ENCODE results near the gene PTPRK.

PTPRK gene

GRCh38 chr6:128310451-128310850 is 209.9 kb downstream of the PTPRK start:
- DNase-seq = no peak

GRCh38 chr6:128307671-128308070 is 212.7 kb downstream of the PTPRK start:
- no peak overlapping the region for H3K18ac ChIP-seq (ENCODE audit: low read depth in 1 of 2, low read length in 2 of 2)
- H3K14ac ChIP-seq (ENCODE audit: low read length in 2 of 2) = no peak overlapping the region
- H3K4me2 ChIP-seq (ENCODE audit: low read length, poor library complexity, severe bottlenecking) = no peak overlapping the region
- H3K36me3 ChIP-seq (ENCODE audit: control insufficient read depth in 1 of 2, insufficient read depth in 2 of 2, low read depth in 1 of 2, low read length in 2 of 2) = no peaks in the 10 kb centered on the region
- no peak overlapping the region for H2BK15ac ChIP-seq (ENCODE audit: low read depth, poor library complexity, severe bottlenecking)
- no peak overlapping the region for H2BK120ac ChIP-seq (ENCODE audit: low read depth, low read length)
- no peaks in the 10 kb centered on the region for H3K27me3 ChIP-seq (ENCODE audit: control insufficient read depth in 1 of 2, insufficient read depth in 1 of 2, low read length in 2 of 2)
- H3K9ac ChIP-seq (ENCODE audit: low read length) = no peak overlapping the region
- H3K4ac ChIP-seq (ENCODE audit: low read depth in 1 of 2, low read length in 2 of 2) = no peak overlapping the region
- H3K4me3 ChIP-seq (ENCODE audit: insufficient read depth in 1 of 2, low read depth in 1 of 2, low read length in 2 of 2) = no peak overlapping the region
- H3K27ac ChIP-seq (ENCODE audit: low read length, poor library complexity, severe bottlenecking) = no peak overlapping the region
- H2BK5ac ChIP-seq (ENCODE audit: low read depth, low read length, poor library complexity, severe bottlenecking) = no peak overlapping the region
- H3K9me3 ChIP-seq (ENCODE audit: control insufficient read depth, low read length) = no peaks in the 10 kb centered on the region
- H4K91ac ChIP-seq (ENCODE audit: low read length) = no peak overlapping the region
- no peak for DNase-seq
- H3K23ac ChIP-seq (ENCODE audit: low read length in 2 of 2) = no peak overlapping the region
- no peak overlapping the region for H4K8ac ChIP-seq (ENCODE audit: low read length)
- peaks cover 29% of the 10 kb centered on the region for H3K79me1 ChIP-seq (replicated peaks; ENCODE audit: low read length, poor library complexity, severe bottlenecking)
- no peak overlapping the region for H2BK12ac ChIP-seq (ENCODE audit: low read length in 2 of 2)
- H3K4me1 ChIP-seq (ENCODE audit: control insufficient read depth, insufficient read depth, low read depth, low read length) = no peaks in the 10 kb centered on the region
- no peak overlapping the region for H2AK5ac ChIP-seq (ENCODE audit: low read length, severe bottlenecking)
- H2AFZ ChIP-seq (ENCODE audit: low read depth, low read length) = no peak overlapping the region

More at GRCh38 chr6:128310451-128310850, 209.9 kb downstream of the PTPRK start:
- H3K27me3 ChIP-seq (ENCODE audit: control insufficient read depth in 1 of 2, insufficient read depth in 1 of 2, low read length in 2 of 2) = no peaks in the 10 kb centered on the region
- H3K36me3 ChIP-seq (ENCODE audit: control insufficient read depth in 1 of 2, insufficient read depth in 2 of 2, low read depth in 1 of 2, low read length in 2 of 2) = no peaks in the 10 kb centered on the region
- no peak overlapping the region for H4K91ac ChIP-seq (ENCODE audit: low read length)
- H3K4me1 ChIP-seq (ENCODE audit: control insufficient read depth, insufficient read depth, low read depth, low read length) = no peaks in the 10 kb centered on the region
- no peak overlapping the region for H2BK15ac ChIP-seq (ENCODE audit: low read depth, poor library complexity, severe bottlenecking)
- no peak overlapping the region for H2AFZ ChIP-seq (ENCODE audit: low read depth, low read length)
- no peak overlapping the region for H3K4me3 ChIP-seq (ENCODE audit: insufficient read depth in 1 of 2, low read depth in 1 of 2, low read length in 2 of 2)
- no peak overlapping the region for H4K8ac ChIP-seq (ENCODE audit: low read length)
- peaks cover 21% of the 10 kb centered on the region for H3K79me1 ChIP-seq (replicated peaks; ENCODE audit: low read length, poor library complexity, severe bottlenecking)
- no peak overlapping the region for H2AK5ac ChIP-seq (ENCODE audit: low read length, severe bottlenecking)
- no peak overlapping the region for H2BK12ac ChIP-seq (ENCODE audit: low read length in 2 of 2)
- no peak overlapping the region for H3K23ac ChIP-seq (ENCODE audit: low read length in 2 of 2)
- 98% methylated on average over 2 of the region's 2 CpGs for WGBS
- H3K9me3 ChIP-seq (ENCODE audit: control insufficient read depth, low read length) = no peaks in the 10 kb centered on the region
- H3K4ac ChIP-seq (ENCODE audit: low read depth in 1 of 2, low read length in 2 of 2) = no peak overlapping the region
- no peak overlapping the region for H3K27ac ChIP-seq (ENCODE audit: low read length, poor library complexity, severe bottlenecking)
- H2BK120ac ChIP-seq (ENCODE audit: low read depth, low read length) = no peak overlapping the region
- no peak overlapping the region for H3K4me2 ChIP-seq (ENCODE audit: low read length, poor library complexity, severe bottlenecking)
- no peak overlapping the region for H3K18ac ChIP-seq (ENCODE audit: low read depth in 1 of 2, low read length in 2 of 2)
- H3K14ac ChIP-seq (ENCODE audit: low read length in 2 of 2) = no peak overlapping the region
- no peak overlapping the region for H3K9ac ChIP-seq (ENCODE audit: low read length)
- H2BK5ac ChIP-seq (ENCODE audit: low read depth, low read length, poor library complexity, severe bottlenecking) = no peak overlapping the region

DNA sequence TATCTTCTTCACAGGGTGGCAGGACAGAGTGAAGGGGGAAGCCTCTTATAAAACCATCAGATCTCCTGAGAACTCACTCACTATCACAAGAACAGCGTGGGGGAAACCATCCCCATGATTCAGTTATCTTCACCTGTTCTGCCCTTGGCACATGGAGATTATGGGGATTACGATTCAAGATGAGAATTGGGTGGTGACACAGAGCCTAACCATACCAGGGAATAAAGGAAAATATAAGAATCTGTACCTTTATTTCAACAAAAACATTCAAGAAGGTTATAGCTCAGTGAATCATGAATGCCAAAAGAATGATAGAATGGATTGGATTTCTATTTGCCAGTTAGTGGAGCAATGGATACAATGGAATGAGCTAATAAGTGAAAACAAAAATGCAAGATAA is 214.4 kb downstream of the PTPRK start:
- no peak for DNase-seq
- no peak overlapping the region for H2BK120ac ChIP-seq (ENCODE audit: low read depth, low read length)
- H3K23ac ChIP-seq (ENCODE audit: low read length in 2 of 2) = no peak overlapping the region
- H3K36me3 ChIP-seq (ENCODE audit: control insufficient read depth in 1 of 2, insufficient read depth in 2 of 2, low read depth in 1 of 2, low read length in 2 of 2) = no peaks in the 10 kb centered on the region
- H3K4me1 ChIP-seq (ENCODE audit: control insufficient read depth, insufficient read depth, low read depth, low read length) = no peaks in the 10 kb centered on the region
- no peak overlapping the region for H2BK15ac ChIP-seq (ENCODE audit: low read depth, poor library complexity, severe bottlenecking)
- no peak overlapping the region for H4K8ac ChIP-seq (ENCODE audit: low read length)
- WGBS = no CpG with 5 or more reads among the region's 2 CpGs
- no peak overlapping the region for H2BK12ac ChIP-seq (ENCODE audit: low read length in 2 of 2)
- H4K91ac ChIP-seq (ENCODE audit: low read length) = no peak overlapping the region
- H3K4me2 ChIP-seq (ENCODE audit: low read length, poor library complexity, severe bottlenecking) = no peak overlapping the region
- no peak overlapping the region for H2BK5ac ChIP-seq (ENCODE audit: low read depth, low read length, poor library complexity, severe bottlenecking)
- no peaks in the 10 kb centered on the region for H3K9me3 ChIP-seq (ENCODE audit: control insufficient read depth, low read length)
- H3K14ac ChIP-seq (ENCODE audit: low read length in 2 of 2) = no peak overlapping the region
- no peak overlapping the region for H2AK5ac ChIP-seq (ENCODE audit: low read length, severe bottlenecking)
- H3K9ac ChIP-seq (ENCODE audit: low read length) = no peak overlapping the region
- H3K4ac ChIP-seq (ENCODE audit: low read depth in 1 of 2, low read length in 2 of 2) = no peak overlapping the region
- peaks cover 19% of the 10 kb centered on the region for H3K79me1 ChIP-seq (replicated peaks; ENCODE audit: low read length, poor library complexity, severe bottlenecking)
- no peaks in the 10 kb centered on the region for H3K27me3 ChIP-seq (ENCODE audit: control insufficient read depth in 1 of 2, insufficient read depth in 1 of 2, low read length in 2 of 2)
- H3K27ac ChIP-seq (ENCODE audit: low read length, poor library complexity, severe bottlenecking) = peak overlapping the region; percentile 5
- H2AFZ ChIP-seq (ENCODE audit: low read depth, low read length) = no peak overlapping the region
- no peak overlapping the region for H3K18ac ChIP-seq (ENCODE audit: low read depth in 1 of 2, low read length in 2 of 2)
- H3K4me3 ChIP-seq (ENCODE audit: insufficient read depth in 1 of 2, low read depth in 1 of 2, low read length in 2 of 2) = no peak overlapping the region

DNA sequence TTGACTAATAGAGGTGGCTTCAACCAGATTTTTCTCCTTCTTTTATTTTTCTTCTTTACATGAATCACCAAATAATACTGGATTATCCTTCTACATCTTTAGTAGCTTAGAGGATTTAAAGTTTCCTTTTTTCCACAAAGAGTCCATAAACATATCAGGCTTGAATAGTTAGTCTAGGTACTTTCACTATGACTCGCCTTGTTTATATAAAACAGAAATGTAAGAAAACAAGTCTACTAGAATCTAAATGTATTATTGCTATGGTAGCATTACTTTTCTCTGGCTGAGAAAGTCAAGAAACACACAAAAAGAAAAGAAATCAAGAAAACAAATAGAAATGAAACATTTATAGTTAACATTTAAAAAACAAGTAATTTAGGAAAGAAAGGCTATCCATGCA is 215.2 kb downstream of the PTPRK start:
- no peak overlapping the region for H3K4me2 ChIP-seq (ENCODE audit: low read length, poor library complexity, severe bottlenecking)
- no peaks in the 10 kb centered on the region for H3K4me1 ChIP-seq (ENCODE audit: control insufficient read depth, insufficient read depth, low read depth, low read length)
- peaks cover 15% of the 10 kb centered on the region for H3K79me1 ChIP-seq (replicated peaks; ENCODE audit: low read length, poor library complexity, severe bottlenecking)
- WGBS = no CpG with 5 or more reads among the region's 1 CpG
- no peak overlapping the region for H4K8ac ChIP-seq (ENCODE audit: low read length)
- no peak overlapping the region for H3K23ac ChIP-seq (ENCODE audit: low read length in 2 of 2)
- H3K27me3 ChIP-seq (ENCODE audit: control insufficient read depth in 1 of 2, insufficient read depth in 1 of 2, low read length in 2 of 2) = no peaks in the 10 kb centered on the region
- H3K9me3 ChIP-seq (ENCODE audit: control insufficient read depth, low read length) = no peaks in the 10 kb centered on the region
- no peak overlapping the region for H2BK15ac ChIP-seq (ENCODE audit: low read depth, poor library complexity, severe bottlenecking)
- H3K4me3 ChIP-seq (ENCODE audit: insufficient read depth in 1 of 2, low read depth in 1 of 2, low read length in 2 of 2) = no peak overlapping the region
- no peak overlapping the region for H2AFZ ChIP-seq (ENCODE audit: low read depth, low read length)
- H3K14ac ChIP-seq (ENCODE audit: low read length in 2 of 2) = no peak overlapping the region
- H3K4ac ChIP-seq (ENCODE audit: low read depth in 1 of 2, low read length in 2 of 2) = no peak overlapping the region
- no peak overlapping the region for H3K18ac ChIP-seq (ENCODE audit: low read depth in 1 of 2, low read length in 2 of 2)
- H2BK120ac ChIP-seq (ENCODE audit: low read depth, low read length) = no peak overlapping the region
- H3K9ac ChIP-seq (ENCODE audit: low read length) = no peak overlapping the region
- no peak overlapping the region for H2AK5ac ChIP-seq (ENCODE audit: low read length, severe bottlenecking)
- no peak overlapping the region for H3K27ac ChIP-seq (ENCODE audit: low read length, poor library complexity, severe bottlenecking)
- no peak overlapping the region for H4K91ac ChIP-seq (ENCODE audit: low read length)
- no peak overlapping the region for H2BK12ac ChIP-seq (ENCODE audit: low read length in 2 of 2)
- peak; percentile 35 for DNase-seq
- no peak overlapping the region for H2BK5ac ChIP-seq (ENCODE audit: low read depth, low read length, poor library complexity, severe bottlenecking)
- H3K36me3 ChIP-seq (ENCODE audit: control insufficient read depth in 1 of 2, insufficient read depth in 2 of 2, low read depth in 1 of 2, low read length in 2 of 2) = no peaks in the 10 kb centered on the region
